Kidney tubule cell (primary cell): Measurements from ENCODE around the gene DCT.
"Not testable (repeated sequence)": the region's sequence is repeated elsewhere in the genome, so short reads cannot be mapped to it uniquely, and the experiment has no call there.

Source experiments
- DNase-seq: peaks from one replicate; pipeline ENCODE4 v3.0.0-alpha.2; 2018; ENCODE audit warnings: low spot score

Gene DCT

DNA sequence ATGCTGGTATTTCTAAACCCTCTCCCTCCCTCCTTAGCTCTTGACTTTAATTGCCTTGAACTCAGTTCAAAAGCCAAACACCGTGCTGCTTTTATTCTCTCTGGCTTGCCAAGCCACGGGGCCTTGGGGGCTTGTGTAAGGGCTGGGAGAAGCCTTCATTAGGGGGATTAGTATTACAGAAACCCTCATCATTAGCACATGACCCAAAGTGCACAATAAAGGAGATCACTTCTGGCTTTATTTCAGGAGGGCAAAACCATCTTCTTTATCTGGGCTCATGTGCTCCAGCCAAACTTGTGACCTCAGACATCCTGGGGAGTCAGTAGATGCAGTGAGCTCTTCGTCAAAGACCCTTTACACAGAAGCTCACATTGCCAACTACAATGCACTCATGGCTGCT is at the start of gene DCT:
Gene DCT, minus strand, starts transcription at position 67 of the 400 bp plus-strand sequence. CDS start 427 bp downstream, outside the sequence.
- no peak for DNase-seq

DNA sequence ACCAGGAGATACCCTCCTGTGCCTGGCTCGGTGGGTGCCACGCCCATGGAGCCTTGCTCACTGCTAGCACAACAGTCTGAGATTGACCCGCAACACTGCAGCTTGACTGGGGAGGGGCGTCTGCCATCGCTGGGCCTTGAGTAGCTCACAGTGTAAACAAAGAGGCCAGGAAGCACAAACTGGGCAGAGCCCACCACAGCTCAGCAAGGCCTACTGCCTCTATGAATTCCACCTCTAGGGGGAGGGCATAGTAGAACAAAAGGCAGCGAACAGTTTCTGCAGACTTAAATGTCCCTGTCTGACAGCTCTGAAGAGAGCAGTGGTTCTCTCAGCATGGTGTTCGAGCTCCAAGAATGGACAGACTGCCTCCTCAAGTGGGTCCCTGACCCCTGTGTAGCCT is 47.5 kb upstream of the DCT start:
- not testable (repeated sequence) for DNase-seq

DNA sequence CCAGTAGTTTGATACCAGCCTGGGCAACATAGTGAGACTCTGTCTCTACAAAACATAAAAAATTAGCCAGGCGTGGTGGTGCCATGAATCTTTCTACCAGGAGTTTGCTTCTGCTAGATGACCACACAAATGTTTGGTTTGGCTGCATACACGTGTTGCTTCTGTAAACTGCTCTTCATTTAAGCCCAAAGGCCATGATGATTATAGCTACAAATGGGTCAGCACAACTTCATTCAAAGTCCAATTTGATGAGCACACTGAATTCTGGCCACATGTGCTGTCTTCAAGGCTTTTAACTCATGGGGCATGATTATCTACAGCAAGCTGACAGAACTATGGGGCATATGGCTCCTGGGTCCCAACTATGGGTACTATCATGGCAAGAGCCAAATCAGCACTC is 46.3 kb upstream of the DCT start:
- no peak for DNase-seq

DNA sequence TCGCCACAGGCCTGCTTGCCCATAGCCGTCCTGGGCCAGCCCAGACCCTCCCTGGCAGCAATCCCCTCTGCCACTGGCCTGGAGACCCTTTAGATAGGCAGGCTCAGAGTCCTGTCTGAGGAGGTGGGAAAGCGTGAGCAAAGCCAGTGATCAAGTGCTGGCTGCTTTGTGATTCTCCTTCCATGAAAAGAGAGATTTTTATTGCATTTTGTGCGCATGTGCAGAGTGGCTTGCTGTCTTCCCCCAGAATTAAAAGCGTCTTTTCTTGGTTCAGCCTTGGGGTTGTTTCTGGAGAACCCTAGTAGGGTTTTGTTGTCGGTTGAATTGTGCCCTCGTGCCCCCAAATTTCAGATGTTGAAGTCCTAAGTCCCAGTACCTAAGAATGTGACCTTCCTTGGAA is 44.9 kb upstream of the DCT start:
- no peak for DNase-seq

DNA sequence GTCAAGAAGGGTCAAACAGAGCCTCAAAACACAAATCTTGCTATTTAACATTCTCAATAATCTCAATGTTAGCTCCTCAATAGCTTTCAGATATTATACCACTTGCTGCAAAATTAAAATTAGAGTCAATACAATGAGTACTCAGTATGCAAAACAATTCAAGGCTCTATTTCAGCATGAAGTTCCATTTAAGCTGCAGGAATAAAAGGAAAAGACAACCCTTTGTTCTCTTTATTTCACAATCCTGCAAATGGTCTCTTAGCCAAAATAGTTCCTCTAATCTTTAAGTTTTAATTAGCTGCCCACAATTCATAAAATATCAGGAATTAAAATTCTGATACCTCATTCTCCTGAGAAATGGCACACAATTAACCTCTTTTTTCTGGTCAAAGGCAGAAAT is 40.5 kb upstream of the DCT start:
- DNase-seq: no peak

DNA sequence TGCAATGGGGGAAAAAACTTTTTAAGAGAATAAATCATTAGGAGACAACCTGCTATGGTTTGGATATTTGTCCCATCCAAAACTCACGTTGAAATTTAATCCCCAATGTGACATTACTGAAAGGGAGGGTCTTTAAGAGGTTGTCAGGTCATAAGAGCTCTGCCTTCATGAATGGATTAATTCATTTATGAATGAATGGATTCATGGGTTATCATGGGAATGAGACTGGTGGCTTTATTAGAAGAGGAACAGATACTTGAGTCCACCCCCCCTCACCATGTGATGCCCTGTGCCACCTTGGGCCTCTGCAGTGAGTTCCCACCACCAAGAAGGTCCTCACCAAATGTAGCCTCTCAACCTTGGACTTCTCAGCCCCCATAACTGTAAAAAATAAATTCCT is 37.0 kb upstream of the DCT start:
- DNase-seq: no peak

DNA sequence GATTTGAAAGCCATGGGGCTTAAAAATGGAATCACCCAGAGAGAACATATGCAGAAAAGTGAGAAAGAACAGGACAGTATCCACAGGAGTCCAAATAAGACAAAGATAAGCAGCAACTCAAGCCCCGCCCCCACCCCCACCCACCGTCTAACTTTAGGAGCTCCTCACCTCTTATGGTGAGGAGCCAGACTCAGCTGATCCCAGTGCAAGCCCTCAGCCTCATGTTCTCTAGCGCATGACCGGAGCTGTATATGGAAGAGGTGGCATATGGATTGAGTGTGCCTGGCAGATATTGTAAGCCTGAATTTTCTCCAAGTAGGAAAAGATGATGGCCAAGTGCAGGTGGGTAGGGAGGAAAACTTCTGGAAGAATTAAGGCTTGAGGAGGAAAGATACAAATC is 36.4 kb upstream of the DCT start:
- DNase-seq: no peak

DNA sequence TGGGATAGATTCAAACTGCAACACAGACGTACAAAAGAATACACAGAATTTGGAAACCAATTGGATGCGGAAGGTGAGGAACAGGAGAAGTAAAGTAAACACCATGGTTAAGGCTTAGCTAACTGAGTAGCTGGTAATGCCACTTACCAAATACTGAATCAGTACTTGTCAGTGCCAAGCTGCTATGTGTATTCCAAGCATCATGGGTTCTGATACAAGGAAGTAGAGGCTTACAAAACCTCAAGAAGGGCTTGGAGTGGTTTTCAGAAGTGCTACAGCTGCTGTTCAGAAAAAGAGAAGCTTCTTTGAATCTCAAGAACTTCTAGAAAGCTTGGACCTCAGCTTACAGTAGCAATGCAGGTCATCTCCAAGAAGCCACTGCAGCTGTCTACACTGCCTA is 35.9 kb upstream of the DCT start:
- DNase-seq: no peak

DNA sequence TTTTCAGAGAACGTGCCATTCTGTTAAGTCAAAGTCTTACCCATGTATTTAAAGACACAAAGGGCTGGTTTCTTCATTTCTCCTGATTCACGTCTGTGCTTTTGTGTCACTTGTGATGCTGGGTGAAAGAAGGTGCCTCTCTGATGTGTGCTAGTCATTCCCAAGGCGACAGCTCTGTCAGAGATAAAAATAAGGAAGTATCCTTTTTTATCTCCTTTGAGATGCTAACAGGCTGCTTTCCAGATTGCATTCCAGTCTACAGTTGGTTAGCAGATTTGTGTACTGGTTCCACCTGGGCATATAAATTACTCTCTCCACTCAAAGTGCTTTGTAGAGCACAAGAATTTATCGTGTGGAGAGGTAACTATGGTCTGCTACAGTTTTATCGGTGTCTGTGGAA is 33.5 kb upstream of the DCT start:
- DNase-seq: no peak

DNA sequence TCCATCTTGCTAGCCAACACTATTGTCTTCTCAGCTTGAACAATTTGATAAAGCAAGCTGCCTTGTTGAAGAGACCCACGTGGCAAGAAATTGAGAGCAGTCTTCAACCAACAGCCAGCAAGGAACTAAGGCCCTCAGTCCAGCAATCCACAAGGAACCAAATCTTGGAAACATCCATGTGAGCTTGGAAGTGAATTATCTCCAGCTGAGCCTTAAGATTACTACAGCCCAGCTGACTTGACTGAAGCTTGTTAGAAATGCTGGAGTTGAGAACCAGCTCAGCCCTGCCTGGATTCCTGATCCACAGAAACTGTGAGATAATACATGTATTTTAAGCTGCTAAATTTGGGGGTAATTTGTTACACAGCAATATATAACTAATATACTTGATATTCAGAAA is 26.2 kb upstream of the DCT start:
- DNase-seq: no peak

DNA sequence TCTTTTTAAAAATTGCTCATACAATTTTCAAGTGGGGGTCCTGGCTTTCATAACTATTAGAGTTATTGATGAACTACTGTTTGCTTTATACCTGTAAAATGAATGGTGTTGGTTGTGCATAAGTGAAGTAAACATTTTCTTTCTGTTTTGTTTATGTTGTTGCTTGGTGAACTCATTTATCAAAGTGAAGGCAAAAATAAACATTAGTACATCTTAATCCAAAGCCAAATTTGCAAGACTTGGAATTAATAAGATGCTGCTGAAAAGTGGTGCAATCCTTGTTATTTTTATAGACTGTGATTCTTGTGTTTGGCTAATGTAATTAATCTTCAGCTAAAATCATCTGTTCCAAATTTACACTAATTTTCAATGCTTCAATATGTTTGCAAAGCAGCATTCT is 24.4 kb upstream of the DCT start:
- no peak for DNase-seq

DNA sequence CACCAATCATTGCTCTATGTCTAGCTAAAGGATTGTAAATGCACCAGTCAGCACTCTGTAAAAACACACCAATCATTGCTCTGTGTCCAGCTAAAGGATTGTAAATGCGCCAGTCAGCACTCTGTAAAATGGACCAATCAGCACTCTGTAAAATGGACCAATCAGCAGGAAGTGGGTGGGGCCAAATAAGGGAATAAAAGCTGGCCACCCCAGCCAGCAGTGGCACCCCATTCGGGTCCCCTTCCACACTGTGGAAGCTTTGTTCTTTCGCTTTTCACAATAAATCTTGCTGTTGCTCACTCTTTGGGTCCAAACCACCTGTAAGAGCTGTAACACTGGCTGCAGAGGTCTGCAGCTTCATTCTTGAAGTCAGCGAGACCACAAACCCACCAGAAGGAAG is 19.3 kb upstream of the DCT start:
- not testable (repeated sequence) for DNase-seq

DNA sequence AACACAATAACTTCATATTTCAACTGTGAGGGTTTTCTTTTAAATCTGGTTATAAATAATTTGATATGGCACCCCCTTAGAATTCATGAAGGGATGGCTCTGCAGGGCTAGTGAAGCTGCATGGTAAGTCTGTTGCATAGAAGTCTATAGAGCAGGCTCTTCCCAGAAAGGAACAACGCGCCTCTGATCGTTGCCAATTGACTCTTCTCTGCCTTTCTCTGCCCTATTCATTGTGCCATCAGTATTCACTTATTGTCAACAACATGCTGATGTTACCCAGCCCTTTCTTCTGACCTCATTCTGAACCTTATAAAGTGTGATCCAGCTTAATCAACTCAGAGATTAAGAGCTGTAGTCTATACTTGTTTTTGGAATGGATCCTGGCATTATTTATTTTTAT is 16.3 kb upstream of the DCT start:
- no peak for DNase-seq

DNA sequence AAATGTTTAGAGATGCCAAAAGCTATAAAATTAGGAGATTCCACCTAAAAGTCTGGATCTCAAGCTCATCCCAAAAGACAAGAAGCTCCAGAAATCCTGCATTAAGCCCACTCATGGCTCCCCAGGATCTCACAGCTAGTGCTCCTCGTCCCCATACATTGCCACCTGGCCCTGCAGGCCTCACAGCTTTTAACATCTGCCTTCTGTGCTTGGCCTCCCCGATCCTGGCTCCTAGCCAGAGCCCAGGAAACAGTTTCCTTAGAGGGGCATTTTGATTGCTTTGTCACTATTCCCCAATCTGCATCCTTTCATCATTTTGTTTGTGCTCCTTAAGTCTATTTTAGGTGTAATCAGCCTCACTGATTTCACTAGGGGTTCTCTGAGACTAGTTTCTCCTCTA is 14.5 kb upstream of the DCT start:
- no peak for DNase-seq

DNA sequence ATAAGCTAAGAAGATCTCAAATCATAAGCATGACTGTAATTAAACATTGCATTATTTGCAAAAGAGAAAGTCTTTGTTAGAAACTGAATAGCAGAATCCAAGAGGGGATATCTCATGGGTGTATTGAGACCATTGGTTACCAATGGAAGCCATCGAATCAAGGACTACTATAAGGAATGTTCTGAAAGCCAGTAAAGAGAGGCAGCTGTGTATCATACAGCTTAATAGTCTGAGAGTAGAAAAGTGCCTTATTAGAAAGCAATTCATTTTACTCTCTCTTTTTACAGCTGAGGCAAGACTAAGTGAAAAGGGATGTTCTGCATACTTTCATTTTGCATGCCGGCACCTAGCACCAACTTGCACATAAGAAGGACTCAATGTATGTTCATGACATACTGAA is 7.6 kb upstream of the DCT start:
- DNase-seq: no peak

DNA sequence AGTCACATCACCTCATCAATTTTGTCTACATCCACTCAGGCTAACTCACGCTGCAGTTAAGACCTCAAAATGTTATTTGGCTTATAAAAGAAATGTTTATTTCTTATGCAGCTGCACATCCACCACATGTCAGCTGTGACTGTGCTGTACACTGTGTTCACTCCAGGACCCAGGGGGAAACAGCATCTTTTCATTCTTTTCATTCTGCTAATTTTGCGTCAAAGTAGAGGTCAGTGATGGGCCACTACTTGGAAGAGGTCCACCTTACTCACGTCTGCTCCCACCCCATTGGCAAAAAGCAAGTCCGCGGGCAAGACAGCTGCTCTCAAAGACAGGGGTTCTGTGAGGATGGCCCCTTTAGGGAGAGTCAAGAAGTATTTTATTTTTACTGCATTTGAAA is 4.5 kb upstream of the DCT start:
- no peak for DNase-seq

DNA sequence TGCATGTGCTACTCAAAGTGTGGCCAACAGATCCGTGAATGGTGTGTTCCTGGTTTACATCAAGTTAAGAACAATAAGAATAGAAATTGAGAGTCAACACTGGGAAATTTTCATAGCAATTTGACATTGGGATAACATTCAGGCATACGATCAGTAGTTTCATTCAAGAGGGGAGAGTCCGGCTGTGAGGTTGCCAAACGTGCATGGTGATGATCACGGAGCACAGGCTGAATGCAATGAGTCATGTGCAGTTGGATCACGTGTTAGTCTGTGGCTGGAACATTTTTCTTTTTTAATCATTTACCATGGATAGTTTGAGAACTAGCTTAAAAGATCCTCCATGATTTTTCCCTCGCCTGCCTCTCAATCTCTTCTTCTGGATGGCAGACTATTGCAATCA is 2.5 kb upstream of the DCT start:
- peak; percentile 88 for DNase-seq

DNA sequence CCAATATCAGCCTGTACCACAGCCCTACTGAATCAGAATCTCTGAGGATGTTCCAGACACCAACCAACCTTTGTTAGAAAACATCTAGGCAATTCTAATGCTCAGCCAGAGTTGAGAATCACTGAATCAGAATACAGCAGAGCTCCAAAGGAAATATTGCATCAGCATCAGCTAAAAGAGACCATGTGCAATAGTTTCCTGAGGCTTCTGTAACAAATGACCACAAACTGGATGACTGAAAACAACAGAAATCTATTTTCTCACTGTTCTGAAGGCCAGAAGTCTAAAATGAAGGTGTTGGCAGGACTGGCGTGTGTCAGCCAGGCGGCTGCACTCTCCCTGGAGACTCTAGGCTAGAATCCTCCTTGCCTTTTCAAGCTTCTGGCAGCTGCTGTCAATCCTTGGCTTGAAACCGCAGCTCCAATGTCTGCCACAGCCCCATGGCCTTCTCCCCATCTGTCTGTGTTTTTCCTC is 1.2 kb upstream of the DCT start:
- peak; percentile 43 for DNase-seq

DNA sequence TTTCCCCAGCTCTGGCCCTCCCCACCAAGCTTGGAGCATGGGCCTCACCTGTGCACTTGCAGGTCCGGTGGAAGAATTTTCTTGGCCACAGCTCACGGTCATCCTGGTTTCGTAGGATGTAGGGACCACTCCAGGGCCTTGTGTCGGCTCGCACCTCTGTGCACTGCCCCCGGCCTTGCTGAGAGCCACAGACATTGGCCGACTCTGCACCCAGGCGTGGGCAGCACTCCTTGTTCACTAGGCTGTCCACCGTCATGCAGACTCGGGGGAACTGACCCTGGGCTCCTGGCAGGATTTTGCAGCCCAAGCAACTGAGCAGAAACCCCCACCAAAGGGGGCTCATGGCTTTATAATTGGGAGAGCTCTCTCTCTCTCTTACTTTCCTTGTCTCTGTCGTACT is 569 bp downstream of the DCT start:
- DNase-seq: no peak

DNA sequence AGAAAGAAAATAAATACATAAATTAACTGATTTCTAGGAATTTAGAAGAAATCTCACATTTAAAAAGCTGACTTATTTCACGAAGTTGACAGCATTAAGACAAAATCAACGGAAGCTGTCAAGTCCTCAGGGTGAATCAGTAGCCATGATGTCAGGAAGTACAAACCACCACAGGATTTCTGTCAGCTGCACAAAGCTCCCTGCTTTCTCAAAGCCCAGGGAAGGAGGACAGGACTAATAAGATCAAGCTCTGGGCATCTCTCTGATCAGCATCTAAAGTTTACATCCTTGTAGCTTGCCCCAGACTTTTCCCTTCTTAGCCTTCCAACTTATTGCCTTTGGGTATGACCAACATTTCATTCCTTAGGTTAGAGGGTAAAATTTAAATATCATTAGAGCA is 9.4 kb downstream of the DCT start:
- no peak for DNase-seq

DNA sequence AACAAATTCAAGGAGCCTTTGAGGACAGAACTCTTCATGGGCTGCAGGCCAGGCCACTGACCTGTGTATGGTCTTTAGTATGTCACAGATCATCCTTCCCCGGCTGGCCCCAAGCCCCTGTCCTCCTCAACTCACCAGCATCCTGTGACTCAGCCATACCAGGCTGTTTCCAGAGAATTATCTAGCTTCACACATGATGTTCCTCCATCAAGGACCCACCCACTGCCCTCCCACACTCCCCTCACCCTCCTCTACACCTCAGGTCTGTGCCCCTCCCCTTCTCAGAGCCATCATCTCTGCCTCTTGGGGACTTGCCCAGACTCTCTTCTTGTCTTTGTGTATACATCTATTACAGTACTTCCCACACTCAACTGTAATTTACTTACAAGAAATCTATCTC is 14.7 kb downstream of the DCT start:
- no peak for DNase-seq

DNA sequence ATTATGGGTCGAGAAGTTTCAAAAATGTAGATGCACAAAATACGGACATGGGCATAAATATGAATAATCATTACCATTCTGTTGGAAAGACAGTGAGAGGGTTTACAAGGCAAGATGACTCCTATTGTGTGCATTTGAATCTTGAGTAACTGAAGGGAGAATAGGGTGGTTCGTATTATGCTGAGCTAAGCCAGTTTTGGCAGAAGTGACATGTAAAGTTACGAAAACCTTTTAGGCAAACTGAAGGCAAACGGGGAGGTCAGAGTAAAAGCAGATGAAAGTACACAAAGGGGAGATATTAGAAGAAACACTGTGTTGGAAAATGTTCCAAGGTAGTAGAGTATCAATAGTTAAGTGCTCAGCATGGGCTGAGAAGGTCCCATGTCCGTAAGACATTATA is 16.8 kb downstream of the DCT start:
- no peak for DNase-seq

DNA sequence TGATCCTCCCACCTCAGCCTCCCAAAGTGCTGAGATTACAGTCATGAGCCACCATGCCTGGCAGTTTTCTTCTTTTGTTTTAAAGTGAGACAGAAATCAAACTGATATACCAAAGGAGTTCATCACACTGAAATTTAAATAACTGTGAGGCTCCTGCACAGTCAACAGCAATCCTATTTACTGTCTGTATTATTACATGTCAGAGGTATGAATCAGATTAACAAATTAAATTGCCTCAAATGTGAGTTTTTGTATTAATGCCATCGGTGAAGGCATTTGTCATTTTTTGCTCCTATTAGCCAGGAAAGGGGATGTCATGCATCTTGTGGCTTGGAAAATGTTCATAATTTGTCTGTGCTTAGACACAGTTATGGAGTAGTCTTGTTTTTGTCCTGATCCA is 20.4 kb downstream of the DCT start:
- no peak for DNase-seq

DNA sequence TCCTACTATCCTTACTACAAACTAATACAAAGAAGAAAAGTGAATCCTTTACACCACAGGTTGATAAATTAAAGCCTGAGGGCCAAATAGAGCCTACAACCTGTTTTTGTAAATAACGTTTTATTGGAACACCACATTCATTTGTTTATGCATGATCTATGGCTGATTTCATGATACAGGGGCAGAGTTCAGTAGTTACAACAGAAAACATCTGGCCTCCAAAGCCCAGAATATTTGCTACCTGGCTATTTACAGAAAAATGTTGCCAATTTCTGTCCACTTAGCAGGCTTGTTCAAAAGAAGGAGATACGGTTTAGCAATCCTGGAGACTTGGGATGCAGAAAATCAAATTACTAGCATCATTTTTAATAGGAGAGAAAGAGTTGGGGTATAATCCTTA is 24.1 kb downstream of the DCT start:
- no peak for DNase-seq

DNA sequence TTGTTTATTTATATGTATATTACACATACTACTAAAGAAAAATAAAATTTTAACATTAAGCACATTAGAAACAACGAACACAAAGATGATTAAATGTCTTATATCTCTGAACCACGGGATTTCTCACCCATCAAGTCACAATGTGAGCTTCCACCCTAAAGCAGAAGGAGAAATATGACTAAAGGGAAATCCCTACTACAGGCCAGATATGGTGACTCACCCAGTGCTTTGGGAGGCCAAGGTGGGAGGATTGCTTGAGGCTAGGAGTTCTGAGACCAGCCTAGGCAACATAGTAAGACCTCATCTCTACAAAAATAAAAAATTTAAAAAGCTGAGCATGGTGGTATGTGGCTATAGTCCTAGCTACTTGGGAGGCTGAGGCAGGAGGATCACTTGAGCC is 24.6 kb downstream of the DCT start:
- peak; percentile 3 for DNase-seq
